ENCODE results near the gene VEGFB.

DNA sequence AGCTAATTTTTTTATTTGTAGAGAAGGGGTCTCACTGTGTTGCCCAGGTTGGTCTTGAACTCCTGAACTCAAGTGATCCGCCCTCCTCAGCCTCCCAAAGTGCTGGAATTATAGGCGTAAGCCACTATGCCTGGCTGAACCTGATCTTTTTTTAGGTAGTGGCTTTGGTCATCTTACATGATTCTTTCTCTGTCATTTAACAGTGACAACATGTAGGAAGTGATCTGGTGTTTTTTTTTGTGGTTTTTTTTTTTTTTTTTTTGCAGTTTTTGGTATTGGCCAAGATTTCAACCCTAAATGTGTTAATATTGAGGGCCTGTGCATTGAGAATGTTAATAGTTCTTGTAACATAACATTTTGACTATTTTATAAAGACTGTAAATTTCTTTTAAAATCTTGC, 35.9 kb upstream of the VEGFB start:
- TF ChIP-seq, protein P1, sequence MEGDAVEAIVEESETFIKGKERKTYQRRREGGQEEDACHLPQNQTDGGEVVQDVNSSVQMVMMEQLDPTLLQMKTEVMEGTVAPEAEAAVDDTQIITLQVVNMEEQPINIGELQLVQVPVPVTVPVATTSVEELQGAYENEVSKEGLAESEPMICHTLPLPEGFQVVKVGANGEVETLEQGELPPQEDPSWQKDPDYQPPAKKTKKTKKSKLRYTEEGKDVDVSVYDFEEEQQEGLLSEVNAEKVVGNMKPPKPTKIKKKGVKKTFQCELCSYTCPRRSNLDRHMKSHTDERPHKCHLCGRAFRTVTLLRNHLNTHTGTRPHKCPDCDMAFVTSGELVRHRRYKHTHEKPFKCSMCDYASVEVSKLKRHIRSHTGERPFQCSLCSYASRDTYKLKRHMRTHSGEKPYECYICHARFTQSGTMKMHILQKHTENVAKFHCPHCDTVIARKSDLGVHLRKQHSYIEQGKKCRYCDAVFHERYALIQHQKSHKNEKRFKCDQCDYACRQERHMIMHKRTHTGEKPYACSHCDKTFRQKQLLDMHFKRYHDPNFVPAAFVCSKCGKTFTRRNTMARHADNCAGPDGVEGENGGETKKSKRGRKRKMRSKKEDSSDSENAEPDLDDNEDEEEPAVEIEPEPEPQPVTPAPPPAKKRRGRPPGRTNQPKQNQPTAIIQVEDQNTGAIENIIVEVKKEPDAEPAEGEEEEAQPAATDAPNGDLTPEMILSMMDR (IDR thresholded peaks at IDR 0.05; ENCODE audit: extremely low read depth in 1 of 2, insufficient read depth in 1 of 2, low read depth in 1 of 2, low read length in 2 of 2): no peak
- TF ChIP-seq POLR2A (IDR thresholded peaks at IDR 0.05; ENCODE audit: low read depth, low read length) (no peak), EZH2 (IDR thresholded peaks at IDR 0.05; ENCODE audit: borderline replicate concordance, low read depth, low read length, severe bottlenecking) (no peak), POLR2AphosphoS5 (IDR thresholded peaks at IDR 0.05; ENCODE audit: insufficient read depth, low read depth, low read length) (no peak), MYC (IDR thresholded peaks at IDR 0.05; ENCODE audit: low read depth, low read length) (no peak), FOS (IDR thresholded peaks at IDR 0.05; ENCODE audit: borderline replicate concordance, insufficient read depth, low read length) (no peak), JUN (IDR thresholded peaks at IDR 0.05; ENCODE audit: borderline replicate concordance, insufficient read depth, insufficient read length, low read depth) (no peak)
- TF ChIP-seq, protein P2, sequence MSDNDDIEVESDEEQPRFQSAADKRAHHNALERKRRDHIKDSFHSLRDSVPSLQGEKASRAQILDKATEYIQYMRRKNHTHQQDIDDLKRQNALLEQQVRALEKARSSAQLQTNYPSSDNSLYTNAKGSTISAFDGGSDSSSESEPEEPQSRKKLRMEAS (IDR thresholded peaks at IDR 0.05; ENCODE audit: insufficient read depth, insufficient read length): no peak
